ENCODE data around the gene CCDC149.

DNA sequence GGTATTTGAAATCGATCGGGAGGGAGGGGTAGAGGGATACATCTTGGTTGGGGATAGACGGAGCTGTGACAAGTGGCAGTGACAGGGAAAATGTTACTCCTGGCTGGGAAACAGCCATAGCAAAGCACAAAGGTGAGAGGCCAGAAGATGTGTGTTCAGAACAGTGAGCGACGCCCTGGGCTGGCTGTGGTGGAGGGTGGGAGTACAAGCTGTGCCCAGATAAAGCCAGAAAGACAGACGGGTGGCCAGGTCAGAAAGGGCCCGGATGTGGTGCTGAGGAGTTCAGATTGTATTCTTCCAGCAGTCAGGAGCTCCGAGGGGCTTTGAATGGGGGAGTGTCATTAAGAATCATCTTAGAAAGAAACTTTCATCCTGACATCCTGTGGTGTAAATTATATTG is 27.9 kb downstream of the CCDC149 start:
- TF ChIP-seq TAF1 (conservative IDR thresholded peaks at IDR 0.05) (no peak), SP1 (IDR thresholded peaks at IDR 0.05) (no peak), YY1 (IDR thresholded peaks at IDR 0.05) (no peak)
- TF ChIP-seq, protein P1, sequence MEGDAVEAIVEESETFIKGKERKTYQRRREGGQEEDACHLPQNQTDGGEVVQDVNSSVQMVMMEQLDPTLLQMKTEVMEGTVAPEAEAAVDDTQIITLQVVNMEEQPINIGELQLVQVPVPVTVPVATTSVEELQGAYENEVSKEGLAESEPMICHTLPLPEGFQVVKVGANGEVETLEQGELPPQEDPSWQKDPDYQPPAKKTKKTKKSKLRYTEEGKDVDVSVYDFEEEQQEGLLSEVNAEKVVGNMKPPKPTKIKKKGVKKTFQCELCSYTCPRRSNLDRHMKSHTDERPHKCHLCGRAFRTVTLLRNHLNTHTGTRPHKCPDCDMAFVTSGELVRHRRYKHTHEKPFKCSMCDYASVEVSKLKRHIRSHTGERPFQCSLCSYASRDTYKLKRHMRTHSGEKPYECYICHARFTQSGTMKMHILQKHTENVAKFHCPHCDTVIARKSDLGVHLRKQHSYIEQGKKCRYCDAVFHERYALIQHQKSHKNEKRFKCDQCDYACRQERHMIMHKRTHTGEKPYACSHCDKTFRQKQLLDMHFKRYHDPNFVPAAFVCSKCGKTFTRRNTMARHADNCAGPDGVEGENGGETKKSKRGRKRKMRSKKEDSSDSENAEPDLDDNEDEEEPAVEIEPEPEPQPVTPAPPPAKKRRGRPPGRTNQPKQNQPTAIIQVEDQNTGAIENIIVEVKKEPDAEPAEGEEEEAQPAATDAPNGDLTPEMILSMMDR (IDR thresholded peaks at IDR 0.05; ENCODE audit: low read depth, low read length, missing input control): no peak
- TF ChIP-seq, protein P2, sequence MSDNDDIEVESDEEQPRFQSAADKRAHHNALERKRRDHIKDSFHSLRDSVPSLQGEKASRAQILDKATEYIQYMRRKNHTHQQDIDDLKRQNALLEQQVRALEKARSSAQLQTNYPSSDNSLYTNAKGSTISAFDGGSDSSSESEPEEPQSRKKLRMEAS (IDR thresholded peaks at IDR 0.05): no peak

Measured in liver (tissue), 3 donors.